Measurements from ENCODE around the gene PI3. TPM values are rescaled to one million over a fixed set of nuclear protein-coding genes. Genes with fewer than 3 reads are reported as not detected.

PI3 gene
- total and polyA plus RNA-seq, 4 donors, result not detected

DNA sequence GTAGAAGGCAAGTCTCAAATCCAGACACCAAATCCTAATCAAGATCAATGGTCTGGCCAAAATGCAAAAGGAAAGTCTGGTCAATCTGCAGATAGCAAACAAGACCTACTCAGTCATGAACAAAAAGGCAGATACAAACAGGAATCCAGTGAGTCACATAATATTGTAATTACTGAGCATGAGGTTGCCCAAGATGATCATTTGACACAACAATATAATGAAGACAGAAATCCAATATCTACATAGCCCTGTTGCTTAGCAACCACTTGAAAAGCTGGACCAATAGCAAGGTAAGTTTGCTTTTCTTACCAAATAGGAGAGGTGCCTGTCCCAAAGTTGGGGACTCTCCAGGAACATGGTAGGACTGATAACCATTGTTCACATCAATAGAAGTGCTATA, 48.4 kb downstream of the PI3 start:
- TF ChIP-seq HNF4A (conservative IDR thresholded peaks at IDR 0.05) (no peak), JUND (IDR thresholded peaks at IDR 0.05) (no peak), SP1 (IDR thresholded peaks at IDR 0.05) (no peak), FOXA2 (IDR thresholded peaks at IDR 0.05) (no peak), HNF4G (IDR thresholded peaks at IDR 0.05) (no peak), GABPA (IDR thresholded peaks at IDR 0.05 in 1 of 2, conservative IDR thresholded peaks at IDR 0.05 in 1 of 2) (no peak), NR2F2 (IDR thresholded peaks at IDR 0.05) (no peak), EGR1 (IDR thresholded peaks at IDR 0.05; ENCODE audit: low read depth in 2 of 2) (no peak), FOXA1 (IDR thresholded peaks at IDR 0.05) (no peak)
- TF ChIP-seq, protein P1, sequence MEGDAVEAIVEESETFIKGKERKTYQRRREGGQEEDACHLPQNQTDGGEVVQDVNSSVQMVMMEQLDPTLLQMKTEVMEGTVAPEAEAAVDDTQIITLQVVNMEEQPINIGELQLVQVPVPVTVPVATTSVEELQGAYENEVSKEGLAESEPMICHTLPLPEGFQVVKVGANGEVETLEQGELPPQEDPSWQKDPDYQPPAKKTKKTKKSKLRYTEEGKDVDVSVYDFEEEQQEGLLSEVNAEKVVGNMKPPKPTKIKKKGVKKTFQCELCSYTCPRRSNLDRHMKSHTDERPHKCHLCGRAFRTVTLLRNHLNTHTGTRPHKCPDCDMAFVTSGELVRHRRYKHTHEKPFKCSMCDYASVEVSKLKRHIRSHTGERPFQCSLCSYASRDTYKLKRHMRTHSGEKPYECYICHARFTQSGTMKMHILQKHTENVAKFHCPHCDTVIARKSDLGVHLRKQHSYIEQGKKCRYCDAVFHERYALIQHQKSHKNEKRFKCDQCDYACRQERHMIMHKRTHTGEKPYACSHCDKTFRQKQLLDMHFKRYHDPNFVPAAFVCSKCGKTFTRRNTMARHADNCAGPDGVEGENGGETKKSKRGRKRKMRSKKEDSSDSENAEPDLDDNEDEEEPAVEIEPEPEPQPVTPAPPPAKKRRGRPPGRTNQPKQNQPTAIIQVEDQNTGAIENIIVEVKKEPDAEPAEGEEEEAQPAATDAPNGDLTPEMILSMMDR (IDR thresholded peaks at IDR 0.05; ENCODE audit: low read depth, low read length, missing input control), result no peak
- H3K9ac ChIP-seq (ENCODE audit: low read depth in 1 of 2, low read length in 2 of 2), result no peak overlapping the region
- no peak overlapping the region for H3K4me3 ChIP-seq (ENCODE audit: low read depth in 1 of 3, low read length in 3 of 3)
- no peak overlapping the region for H3K27ac ChIP-seq (ENCODE audit: low read depth in 1 of 2, low read length in 2 of 2)
- peaks cover 0 to 3% (median 1%) of the 10 kb centered on the region in 4 donors for H3K27me3 ChIP-seq (ENCODE audit: control insufficient read depth in 4 of 4, insufficient read depth in 4 of 4, low read length in 3 of 4)
- no peaks in the 10 kb centered on the region for H3K36me3 ChIP-seq (ENCODE audit: control insufficient read depth in 4 of 4, insufficient read depth in 3 of 4, low read depth in 1 of 4, low read length in 3 of 4)
- no peak for DNase-seq (ENCODE audit: low spot score)
- H3K4me1 ChIP-seq (ENCODE audit: control insufficient read depth in 4 of 4, insufficient read depth in 4 of 4, low read length in 3 of 4), result no peaks in the 10 kb centered on the region
- no peaks in the 10 kb centered on the region for H3K9me3 ChIP-seq (ENCODE audit: control insufficient read depth in 4 of 4, low read length in 3 of 4)

Other genes starting within 250 kb of the PI3 start
- gene TOMM34, start 214.5 kb upstream of the PI3 start, total RNA-seq, result 1 to 10 TPM; 4.4 to 5.6 TPM
- gene TOMM34, start 214.5 kb upstream of the PI3 start, polyA plus RNA-seq, result 10 to 100 TPM in 1 of 2 donors, 1 to 10 TPM in 1; 10.0 to 12.1 TPM
- gene STK4, start 208.4 kb upstream of the PI3 start, total RNA-seq, result 10 to 100 TPM; 16.7 to 20.8 TPM
- 10 to 100 TPM in 1 of 2 donors, 1 to 10 TPM in 1; 3.7 to 11.1 TPM for gene STK4, start 208.4 kb upstream of the PI3 start, polyA plus RNA-seq
- gene KCNS1, start 73.8 kb upstream of the PI3 start, total RNA-seq, result under 1 TPM in 1 of 2 donors, not detected in 1; 0.09 TPM
- gene KCNS1, start 73.8 kb upstream of the PI3 start, polyA plus RNA-seq, result under 1 TPM in 1 of 2 donors, not detected in 1; 0.02 TPM
- not detected for gene WFDC5, start 59.7 kb upstream of the PI3 start, total RNA-seq
- gene WFDC5, start 59.7 kb upstream of the PI3 start, polyA plus RNA-seq, result not detected
- gene WFDC12, start 50.4 kb upstream of the PI3 start, total RNA-seq, result not detected
- gene WFDC12, start 50.4 kb upstream of the PI3 start, polyA plus RNA-seq, result not detected
- gene SEMG1, start 32.1 kb downstream of the PI3 start, total RNA-seq, result not detected
- gene SEMG1, start 32.1 kb downstream of the PI3 start, polyA plus RNA-seq, result not detected
- gene SEMG2, start 46.5 kb downstream of the PI3 start, total RNA-seq, result not detected
- not detected for gene SEMG2, start 46.5 kb downstream of the PI3 start, polyA plus RNA-seq
- gene SLPI, start 79.7 kb downstream of the PI3 start, total RNA-seq, result 10 to 100 TPM in 1 of 2 donors, 1 to 10 TPM in 1; 1.9 to 60.1 TPM
- gene SLPI, start 79.7 kb downstream of the PI3 start, polyA plus RNA-seq, result 100 to 1,000 TPM; 128 to 308 TPM
- not detected for gene RBPJL, start 131.9 kb downstream of the PI3 start, total RNA-seq
- not detected for gene RBPJL, start 131.9 kb downstream of the PI3 start, polyA plus RNA-seq
- gene MATN4, start 133.4 kb downstream of the PI3 start, total RNA-seq, result not detected
- gene MATN4, start 133.4 kb downstream of the PI3 start, polyA plus RNA-seq, result under 1 TPM in 1 of 2 donors, not detected in 1; 0.05 TPM
- 100 to 1,000 TPM in 1 of 2 donors, 10 to 100 TPM in 1; 54.4 to 147 TPM for gene SDC4, start 173.5 kb downstream of the PI3 start, total RNA-seq
- gene SDC4, start 173.5 kb downstream of the PI3 start, polyA plus RNA-seq, result 10 to 100 TPM; 80.6 to 86.5 TPM
- gene SYS1, start 188.3 kb downstream of the PI3 start, total RNA-seq, result 10 to 100 TPM; 15.0 to 29.0 TPM
- gene SYS1, start 188.3 kb downstream of the PI3 start, polyA plus RNA-seq, result 10 to 100 TPM; 27.2 to 37.8 TPM
- not detected for gene TP53TG5, start 203.4 kb downstream of the PI3 start, total RNA-seq
- gene TP53TG5, start 203.4 kb downstream of the PI3 start, polyA plus RNA-seq, result not detected
- gene DBNDD2, start 233.4 kb downstream of the PI3 start, total RNA-seq, result 1 to 10 TPM; 2.1 to 3.2 TPM
- 1 to 10 TPM; 2.2 to 4.6 TPM for gene DBNDD2, start 233.4 kb downstream of the PI3 start, polyA plus RNA-seq
- gene PIGT, start 241.2 kb downstream of the PI3 start, total RNA-seq, result 10 to 100 TPM; 14.4 to 20.7 TPM
- gene PIGT, start 241.2 kb downstream of the PI3 start, polyA plus RNA-seq, result 10 to 100 TPM; 47.6 to 64.5 TPM